CMK (cell line): ENCODE measurements around the gene FGF21.

Source experiments
- DNase-seq: peaks from one replicate; pipeline ENCODE4 v3.0.0-alpha.2; 2010; ENCODE audit warnings: low read depth

FGF21 gene

GRCh38 chr19:48728911-48729664 is 26.2 kb upstream of the FGF21 start:
- no peak for DNase-seq

GRCh38 chr19:48731452-48731851 is 23.9 kb upstream of the FGF21 start:
- DNase-seq: no peak

DNA sequence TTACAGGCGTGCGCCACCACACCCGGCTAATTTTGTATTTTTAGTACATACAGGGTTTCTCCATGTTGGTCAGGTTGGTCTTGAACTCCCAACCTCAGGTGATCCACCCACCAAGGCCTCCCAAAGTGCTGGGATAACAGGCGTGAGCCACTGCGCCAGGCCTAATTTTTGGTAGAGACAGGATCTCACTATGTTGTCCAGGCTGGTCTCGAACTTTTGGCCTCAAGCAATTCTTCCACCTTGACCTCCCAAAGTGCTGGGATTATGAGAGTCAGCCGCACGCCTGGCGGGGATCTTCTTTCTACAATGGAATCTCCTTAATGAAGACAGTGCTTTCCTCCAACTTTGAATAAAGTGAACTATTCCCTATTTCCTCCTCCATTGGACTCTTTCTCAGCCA is 20.7 kb upstream of the FGF21 start:
- no peak for DNase-seq

DNA sequence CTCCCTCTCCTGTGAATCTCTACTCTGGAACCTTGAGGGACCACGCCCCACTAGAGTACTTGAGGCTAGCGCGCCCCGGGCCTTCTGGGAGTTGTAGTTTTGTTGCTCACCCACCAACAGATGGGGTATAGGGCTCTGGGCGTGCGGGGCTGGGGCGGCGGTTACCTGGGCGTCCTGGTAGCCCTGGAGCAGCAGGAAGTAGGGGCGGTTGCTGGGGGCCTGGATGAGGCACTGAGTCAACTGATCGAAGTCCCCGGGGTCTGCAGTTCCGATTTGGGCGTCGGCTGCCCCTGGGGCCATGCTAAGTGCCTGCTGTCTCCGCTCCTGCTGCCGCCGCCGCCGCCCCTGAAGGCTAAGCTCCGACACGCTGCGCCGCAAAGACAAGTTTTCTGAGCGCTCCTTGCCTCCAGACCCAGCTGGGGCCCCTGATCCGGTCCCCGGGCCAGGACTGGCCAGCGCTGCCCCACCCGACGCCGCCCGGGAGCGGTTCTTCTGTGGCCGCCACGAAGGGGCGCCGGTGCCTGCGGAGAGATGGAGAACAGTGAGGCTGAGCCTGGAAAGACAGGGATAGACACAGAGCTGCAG is 20.2 kb upstream of the FGF21 start:
- DNase-seq: no peak

- DNase-seq: no peak
Measured at GRCh38 chr19:48737360-48737998, 17.8 kb upstream of the FGF21 start.

DNA sequence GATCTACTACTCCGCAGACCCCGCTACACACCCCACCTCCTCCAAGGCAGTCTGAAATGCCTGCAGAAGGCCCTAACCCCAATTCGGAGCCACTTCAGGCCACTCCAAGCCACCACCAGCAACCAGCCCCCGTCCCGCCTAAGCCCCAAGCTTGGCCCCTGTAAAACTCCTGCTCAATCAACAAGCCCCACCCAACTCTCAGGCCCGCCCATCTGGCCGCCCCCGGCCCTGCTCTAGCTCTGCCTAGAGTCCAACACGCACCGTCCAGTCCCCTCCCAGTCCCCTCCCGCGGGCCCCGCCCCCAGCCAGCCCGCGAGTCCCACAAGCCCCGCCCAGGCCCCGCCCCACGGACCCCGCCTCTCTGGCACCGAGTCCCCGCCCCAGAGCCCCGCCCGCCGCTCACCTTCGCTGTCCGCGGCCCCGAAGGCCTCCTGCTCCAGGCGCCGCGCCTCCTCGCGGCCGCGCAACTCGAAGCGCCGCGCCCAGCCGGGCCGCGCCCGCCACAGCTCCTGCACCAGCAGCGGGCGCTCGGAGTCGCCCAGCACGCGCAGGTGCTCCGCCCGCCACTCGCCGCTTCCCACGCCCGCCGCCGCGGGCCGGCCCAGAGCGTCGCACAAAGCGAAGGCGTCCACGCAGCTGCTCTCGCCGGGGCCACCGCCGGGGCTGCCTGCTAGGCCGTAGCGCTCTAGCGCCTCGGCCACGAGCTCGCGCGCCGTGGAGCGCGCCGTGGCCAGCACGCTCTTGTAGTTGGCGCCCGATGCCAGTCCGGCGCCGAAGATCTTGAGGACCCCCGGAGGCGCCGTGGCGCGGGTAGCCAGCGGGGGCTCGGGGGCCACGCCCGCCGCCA is 16.5 kb upstream of the FGF21 start:
- DNase-seq: peak; percentile 96

GRCh38 chr19:48739404-48740163 is 15.7 kb upstream of the FGF21 start:
- DNase-seq: no peak

- DNase-seq: no peak
Measured at GRCh38 chr19:48740164-48740972, 15.0 kb upstream of the FGF21 start, which contains the start of gene RASIP1. TSS of gene RASIP1 (minus strand) at chr19:48740610. CDS start at chr19:48740282, 328 bp downstream.

- DNase-seq: peak; percentile 85
Measured at GRCh38 chr19:48741129-48741999, 14.0 kb upstream of the FGF21 start.

GRCh38 chr19:48742096-48742495 is 13.2 kb upstream of the FGF21 start:
- DNase-seq: no peak

GRCh38 chr19:48745208-48745995 is 9.9 kb upstream of the FGF21 start:
- DNase-seq: no peak

DNA sequence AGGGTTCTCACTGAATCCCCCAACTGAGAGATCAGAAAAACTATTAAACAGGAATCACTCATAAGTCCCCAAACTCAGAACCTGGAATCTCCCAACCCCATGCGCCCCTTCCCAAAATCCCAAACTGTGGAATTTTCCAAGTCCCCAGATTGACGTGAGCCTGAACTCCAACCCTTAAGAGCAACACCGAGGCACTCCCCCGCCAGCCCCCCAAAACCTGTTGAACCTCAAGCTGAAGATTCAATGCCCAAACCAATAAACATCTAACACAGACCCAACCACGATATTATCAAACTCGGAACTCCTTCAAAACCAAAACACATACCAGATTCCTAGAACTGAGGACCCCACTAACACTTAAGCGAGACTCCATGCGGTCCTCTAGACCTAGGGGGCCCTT is 9.2 kb upstream of the FGF21 start:
- DNase-seq: no peak

- no peak for DNase-seq
Measured at GRCh38 chr19:48746738-48747575, 8.4 kb upstream of the FGF21 start, which contains the start of gene IZUMO1. TSS of gene IZUMO1 (minus strand) at chr19:48746909. CDS start at chr19:48745859, 1,050 bp downstream.

DNA sequence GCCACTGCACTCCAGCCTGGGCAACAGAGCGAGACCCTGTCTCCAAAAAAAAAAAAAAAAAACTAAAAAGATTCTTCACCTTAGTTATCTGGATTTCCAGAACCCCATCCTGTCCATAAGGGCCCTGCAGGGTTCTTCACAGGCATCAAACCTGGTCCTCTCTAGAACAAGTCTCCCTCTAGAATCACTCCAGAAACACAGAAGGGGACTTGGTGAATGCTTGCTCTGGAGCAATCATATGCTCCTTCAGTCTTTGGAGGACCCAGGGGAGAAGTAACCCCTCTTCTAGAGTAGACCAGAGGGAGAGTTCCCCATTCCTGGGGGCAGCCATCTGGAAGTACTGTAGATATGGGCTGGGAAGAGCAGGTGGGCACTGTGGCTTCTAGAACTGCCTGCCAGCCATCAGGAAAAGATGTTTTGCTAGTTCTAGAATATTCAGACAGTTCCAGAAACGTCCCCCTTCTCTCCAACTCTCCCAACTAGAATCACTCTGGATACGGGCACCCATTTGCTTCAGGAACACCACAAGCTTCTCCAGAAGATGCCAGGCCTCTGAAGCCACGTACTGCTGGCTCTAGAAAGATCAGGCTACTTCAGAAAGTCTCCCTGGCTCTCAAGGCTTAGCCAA is 5.6 kb upstream of the FGF21 start:
- DNase-seq: no peak

- no peak for DNase-seq
Measured at GRCh38 chr19:48750351-48750750, 5.0 kb upstream of the FGF21 start.

- DNase-seq: no peak
Measured at GRCh38 chr19:48750771-48751504, 4.4 kb upstream of the FGF21 start.
